NCI-H460 (cell line): ENCODE results near the gene GARS1. TPM values are rescaled to one million over a fixed set of nuclear protein-coding genes. Genes with fewer than 3 reads are reported as not detected.
"Not testable (repeated sequence)": the region's sequence is repeated elsewhere in the genome, so short reads cannot be mapped to it uniquely, and the experiment has no call there.

Experiments used
- DNase-seq: peaks from one replicate; pipeline ENCODE4 v3.0.0-alpha.2; 2016; ENCODE audit warnings: low read depth; ENCODE audit errors: extremely low read depth
- total RNA-seq: library from RNA; depleted of rRNA; stranded (reverse); fragments of >200 nt; shearing (Covaris generic); gene quantifications from 2 replicates; pipeline ENCODE4 v1.2.3, GENCODE V29; 2014

The GARS1 gene
- total RNA-seq, 1 experiment from 2014 or later: 493 TPM

DNA sequence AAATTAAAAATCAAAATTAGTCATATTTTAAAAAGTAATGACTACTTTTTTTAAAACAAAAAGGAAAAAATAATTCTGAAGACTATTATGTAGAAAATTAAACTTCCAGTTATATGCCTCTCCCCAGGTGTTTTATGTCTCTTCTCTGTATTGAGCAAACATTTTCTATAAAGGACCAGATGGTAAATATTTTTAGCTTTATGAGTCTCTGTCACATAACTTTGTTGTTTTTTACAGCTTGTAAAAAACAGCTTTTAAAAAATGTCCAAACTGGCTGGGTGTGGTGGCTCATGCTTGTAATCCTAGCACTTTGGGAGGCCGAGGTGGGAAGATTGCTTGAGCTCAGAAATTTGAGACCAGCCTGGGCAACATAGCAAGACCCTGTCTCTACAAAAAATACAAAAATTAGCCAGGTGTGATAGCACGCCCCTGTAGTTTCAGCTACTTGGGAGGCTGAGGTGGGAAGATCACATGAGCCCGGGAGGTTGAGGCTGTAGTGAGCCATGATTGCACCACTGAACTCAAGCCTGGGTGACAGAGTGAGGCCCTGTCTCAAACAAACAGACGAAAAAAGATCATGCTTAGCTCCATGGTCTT is 23.5 kb downstream of the GARS1 start:
- DNase-seq: no peak

DNA sequence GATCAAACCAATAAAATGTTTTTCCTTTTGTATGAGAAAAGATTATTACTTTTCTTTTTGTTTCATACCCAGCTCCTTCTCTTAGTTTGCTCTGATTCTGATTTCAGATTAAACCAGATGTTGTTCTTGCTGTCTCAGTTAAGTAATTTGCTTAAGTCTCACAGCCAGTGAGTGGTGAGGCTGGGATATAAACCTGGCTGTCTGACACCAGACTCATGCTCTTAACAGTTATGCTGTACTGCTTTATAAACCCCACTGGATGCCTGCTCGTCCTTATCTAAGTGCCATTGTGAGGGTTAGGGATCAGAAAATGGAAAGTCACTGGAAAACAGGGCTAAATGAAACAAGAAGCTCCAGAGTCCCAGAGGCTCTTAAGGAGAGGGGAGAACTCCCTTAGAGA is 24.3 kb downstream of the GARS1 start:
- no peak for DNase-seq

DNA sequence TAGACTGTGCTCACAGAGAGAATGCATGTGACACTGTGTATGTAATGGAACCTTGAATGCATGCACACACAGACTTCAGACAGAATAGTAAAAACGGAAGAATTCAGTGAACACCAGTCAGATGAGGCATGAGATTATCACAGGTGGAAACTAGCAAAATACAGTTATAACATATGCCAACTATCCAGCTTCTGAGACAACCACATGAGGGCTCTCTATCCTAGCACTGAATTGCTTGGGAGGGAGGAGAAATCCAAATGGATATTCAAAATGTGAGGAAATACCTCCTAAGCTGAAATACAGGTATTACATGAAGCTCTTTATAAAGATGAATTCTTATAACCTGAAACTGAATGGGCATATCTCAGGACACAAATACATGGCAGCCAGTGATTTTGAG is 30.6 kb downstream of the GARS1 start:
- DNase-seq: no peak

GRCh38 chr7:30627026-30627425 is 32.3 kb downstream of the GARS1 start:
- DNase-seq: no peak

DNA sequence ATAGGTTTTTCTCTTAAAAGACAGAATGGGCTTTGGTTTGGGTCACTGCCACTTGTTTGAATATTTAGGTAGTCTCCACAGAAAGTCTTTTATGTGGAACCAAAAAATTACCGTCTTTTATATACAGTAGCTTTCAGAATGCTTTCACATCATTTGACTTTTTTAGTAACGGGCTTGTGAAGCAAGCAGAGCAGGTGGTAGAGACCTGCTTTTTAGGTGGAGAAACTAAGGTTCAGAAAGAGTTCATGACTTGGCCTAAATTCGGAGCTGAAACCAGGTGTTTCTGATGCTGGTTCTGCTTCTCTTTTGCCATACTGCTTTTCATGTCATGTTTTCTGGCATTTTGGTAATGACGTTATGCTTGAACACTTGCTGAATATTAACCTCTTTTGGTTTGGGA is 36.3 kb downstream of the GARS1 start:
- no peak for DNase-seq

GRCh38 chr7:30633223-30633622 is 38.5 kb downstream of the GARS1 start:
- no peak for DNase-seq

DNA sequence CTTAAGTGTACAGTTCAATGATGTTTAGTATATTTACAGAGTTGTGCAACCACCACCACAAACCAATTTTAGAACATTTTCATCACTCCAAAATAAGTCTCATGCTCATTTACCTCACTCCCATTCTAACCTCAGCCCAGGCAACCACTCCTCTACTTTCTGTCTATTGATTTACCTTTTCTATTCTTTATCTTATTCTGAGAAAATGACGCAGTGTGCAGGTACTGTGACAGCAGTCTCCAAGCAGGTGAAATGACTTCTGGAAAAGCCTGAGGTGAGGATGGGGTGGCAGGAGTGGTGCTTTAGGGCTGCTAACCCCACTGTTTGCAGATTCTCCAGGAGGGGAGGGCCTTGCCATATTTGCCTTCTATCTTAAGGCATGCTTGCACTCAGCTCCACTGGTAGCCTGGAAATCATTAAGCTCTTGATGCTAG is 39.5 kb downstream of the GARS1 start:
- DNase-seq: no peak

DNA sequence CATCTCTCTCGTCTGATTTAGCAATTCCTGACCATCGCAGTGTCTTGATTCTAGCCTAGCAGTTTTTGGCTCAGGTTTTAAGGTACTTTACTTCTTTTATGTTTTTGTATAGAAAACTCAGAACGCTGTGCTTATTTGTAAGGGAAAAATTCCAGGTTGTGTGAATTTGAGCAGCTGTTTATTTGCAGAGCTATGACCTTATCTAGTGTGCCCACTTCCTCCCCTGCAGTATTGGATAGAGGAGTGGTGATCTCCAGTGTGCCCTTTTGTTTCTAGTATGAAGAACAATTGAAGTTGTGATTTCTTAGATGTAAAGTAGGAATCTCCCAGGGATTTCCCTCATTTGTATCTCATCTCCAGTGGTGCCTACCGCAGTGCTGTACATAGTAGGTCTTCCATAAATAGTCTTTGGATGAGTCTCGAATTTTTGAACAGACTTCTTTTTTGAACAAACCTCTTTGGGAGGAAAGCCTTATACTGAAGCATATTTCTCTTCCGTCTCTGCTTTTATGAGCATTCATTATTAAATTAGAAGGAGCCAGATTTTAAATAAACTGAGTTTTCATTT is 40.0 kb downstream of the GARS1 start:
- no peak for DNase-seq

DNA sequence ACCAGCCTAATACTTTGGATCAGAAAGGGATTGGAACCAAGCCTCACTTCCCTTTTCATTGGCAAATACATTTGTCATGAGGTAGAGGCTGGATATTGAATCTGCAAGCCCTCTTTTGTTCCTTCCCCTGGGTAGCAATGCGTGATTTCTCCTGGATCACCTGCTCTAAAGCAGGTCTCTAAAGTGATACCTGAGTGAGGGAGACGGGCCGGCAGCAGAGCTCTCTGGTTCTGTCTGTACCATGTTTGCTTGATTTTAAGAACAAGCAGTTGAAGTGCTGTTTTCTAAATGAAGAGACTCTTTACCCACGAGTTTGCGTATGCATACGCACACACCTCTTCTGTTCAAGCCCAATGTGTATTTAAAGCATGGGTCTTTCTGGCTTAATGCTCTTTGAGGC is 41.1 kb downstream of the GARS1 start:
- DNase-seq: no peak

GRCh38 chr7:30642322-30642721 is 47.6 kb downstream of the GARS1 start:
- not testable (repeated sequence) for DNase-seq

GRCh38 chr7:30642789-30643188 is 48.1 kb downstream of the GARS1 start:
- no peak for DNase-seq

DNA sequence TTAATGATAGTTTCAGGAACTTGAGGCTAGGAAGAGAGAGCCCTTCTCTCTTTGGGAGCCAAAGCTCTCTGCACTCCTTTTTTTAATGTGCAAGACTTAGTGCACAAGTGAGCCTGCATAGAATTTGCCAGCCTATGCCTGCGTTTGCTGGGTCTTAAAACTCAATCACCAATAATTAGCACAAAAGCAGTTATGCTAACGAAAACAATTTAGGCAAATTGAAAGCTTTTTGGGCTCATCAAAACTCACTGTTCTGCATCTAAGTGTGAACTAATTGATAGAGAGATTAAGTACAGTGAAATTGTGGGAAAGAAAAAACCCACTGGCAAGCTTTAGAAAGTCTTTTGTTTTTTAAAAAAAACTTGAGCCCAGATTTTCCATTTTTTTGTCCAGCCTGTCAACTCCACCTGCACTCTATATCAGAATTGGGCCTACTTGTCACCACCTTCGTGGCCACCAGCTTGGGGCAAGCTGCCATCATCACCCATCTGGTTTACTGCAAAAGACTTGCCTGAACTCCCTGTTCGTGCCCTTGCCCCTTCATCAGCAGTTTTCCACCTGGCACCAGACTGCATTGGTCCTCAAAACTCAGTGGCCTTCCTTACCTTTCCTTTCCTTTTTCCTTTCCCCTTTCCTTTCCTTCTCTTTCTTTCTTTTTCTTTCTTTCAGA is 49.7 kb downstream of the GARS1 start:
- DNase-seq: no peak

GRCh38 chr7:30645661-30646060 is 51.0 kb downstream of the GARS1 start:
- no peak for DNase-seq

GRCh38 chr7:30646154-30646553 is 51.5 kb downstream of the GARS1 start:
- DNase-seq: no peak

DNA sequence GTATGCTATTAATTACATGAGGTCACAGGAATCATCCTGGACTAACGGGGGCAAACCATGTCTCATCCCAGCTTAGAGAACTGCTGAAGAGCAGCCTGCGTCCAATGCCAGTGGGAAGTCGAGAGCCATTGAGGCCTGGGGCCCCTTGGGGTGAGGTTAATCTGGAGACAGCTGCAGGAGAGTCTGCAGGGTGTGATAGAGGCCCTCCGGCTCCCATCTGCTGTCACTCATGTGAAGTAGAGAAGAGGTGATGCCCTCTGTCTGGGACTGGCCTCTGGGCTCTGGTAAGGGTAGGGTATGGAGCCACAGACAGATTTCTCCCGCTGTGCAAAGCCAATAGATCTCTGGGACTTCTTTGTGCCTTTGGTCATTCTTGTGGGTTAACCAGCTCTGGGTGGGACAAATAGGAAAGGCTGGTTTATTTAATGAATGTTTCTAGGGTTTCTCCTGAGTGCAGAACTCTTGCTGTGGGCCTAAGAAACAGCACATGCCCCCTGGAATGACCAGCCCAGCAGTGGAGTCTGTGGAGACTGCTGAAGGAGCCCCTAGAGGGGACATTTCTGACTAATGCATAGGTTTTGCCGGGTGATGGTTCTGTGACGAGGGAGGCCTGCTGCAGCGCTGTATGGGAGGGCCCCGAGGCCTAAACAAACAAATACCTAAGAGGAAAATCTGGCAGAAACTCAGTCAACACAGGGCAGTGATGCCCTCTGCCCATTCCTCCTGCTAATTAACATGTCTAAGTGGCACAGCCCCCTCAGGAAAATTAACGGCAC is 53.1 kb downstream of the GARS1 start:
- no peak for DNase-seq

DNA sequence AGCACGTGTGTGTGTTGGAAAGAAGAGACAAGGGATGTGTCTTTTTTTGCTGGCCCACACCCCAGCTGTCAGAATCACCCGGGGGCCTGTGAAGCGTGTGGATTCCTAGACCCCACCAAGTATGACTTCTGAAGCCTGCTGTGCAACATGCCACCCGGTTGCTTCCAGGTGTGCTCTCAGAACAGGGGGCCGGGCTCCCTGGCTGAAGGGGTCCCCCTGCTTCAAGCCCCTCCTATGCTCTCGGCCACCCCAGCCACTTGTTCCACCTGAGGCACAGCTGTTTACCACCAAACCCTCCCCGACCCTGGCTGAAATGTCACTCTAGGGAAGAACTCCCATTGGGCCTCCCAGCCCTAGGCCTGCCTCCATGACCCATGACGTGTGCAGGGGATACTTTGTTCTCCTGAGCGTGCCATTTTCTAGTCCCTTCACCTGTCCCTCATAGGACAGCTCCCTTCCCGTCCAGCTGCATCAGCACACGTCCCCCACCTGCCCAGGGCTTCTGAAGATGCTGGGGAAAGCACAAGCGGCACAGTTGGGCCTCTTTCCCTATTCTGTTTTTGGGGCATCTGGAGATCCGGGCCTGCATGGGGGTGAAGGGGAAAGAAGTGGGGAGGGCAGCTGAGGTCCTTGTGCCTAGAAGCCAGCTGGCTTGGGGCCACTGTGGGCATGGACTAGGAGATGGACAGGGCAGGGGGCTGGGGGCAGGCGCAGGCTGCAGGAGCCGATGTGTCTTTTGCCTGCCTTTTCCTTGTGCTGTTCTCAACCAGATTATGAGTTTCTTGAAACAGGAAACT is 54.3 kb downstream of the GARS1 start:
- no peak for DNase-seq

- no peak for DNase-seq
Measured at GRCh38 chr7:30649717-30650420, 55.2 kb downstream of the GARS1 start.

DNA sequence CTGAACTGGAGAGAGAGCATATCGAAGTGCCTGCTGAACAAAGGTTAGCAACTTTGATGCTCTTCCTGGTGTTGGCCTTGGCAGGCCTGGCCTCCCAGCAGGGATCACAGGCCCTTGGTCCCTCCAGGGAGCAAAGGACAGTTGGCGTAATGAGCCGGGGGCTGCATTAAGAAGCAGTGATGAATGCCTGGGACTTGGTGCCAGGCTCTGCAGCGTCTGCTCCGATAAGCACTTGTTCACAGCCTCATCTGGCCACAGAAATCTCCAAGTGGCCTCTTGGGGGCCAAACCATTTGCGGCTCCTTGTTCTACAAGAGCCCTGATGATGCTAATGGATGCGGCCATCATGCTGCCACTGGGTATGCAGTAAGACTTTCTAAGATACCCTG is 55.7 kb downstream of the GARS1 start:
- DNase-seq: no peak

DNA sequence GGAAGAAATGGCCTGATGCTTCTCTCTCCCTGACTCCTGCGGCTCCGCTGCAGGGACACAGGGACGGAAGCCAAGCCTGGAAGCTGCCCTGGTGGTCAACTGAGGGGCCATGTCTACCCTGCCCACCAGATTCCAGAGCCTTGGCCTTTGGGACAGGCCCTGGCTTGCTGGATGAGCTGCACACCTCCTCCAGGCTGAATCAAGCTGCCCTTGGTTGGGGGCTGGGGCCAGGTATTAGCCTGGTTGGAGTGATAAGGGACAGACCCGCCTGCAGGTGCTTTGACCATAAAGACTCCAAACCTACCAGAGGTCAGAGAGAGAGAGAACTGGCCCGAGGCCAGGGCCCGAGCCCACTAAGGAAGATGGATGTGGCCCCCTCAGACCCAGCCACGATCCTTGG is 57.5 kb downstream of the GARS1 start:
- no peak for DNase-seq
